ENCODE data around the gene EHD1. TPM values are rescaled to one million over a fixed set of nuclear protein-coding genes. Genes with fewer than 3 reads are reported as not detected.

EHD1 gene
- total and polyA plus RNA-seq, 7 experiments from 2014 or later, result 102 to 263 (median 141) TPM

DNA sequence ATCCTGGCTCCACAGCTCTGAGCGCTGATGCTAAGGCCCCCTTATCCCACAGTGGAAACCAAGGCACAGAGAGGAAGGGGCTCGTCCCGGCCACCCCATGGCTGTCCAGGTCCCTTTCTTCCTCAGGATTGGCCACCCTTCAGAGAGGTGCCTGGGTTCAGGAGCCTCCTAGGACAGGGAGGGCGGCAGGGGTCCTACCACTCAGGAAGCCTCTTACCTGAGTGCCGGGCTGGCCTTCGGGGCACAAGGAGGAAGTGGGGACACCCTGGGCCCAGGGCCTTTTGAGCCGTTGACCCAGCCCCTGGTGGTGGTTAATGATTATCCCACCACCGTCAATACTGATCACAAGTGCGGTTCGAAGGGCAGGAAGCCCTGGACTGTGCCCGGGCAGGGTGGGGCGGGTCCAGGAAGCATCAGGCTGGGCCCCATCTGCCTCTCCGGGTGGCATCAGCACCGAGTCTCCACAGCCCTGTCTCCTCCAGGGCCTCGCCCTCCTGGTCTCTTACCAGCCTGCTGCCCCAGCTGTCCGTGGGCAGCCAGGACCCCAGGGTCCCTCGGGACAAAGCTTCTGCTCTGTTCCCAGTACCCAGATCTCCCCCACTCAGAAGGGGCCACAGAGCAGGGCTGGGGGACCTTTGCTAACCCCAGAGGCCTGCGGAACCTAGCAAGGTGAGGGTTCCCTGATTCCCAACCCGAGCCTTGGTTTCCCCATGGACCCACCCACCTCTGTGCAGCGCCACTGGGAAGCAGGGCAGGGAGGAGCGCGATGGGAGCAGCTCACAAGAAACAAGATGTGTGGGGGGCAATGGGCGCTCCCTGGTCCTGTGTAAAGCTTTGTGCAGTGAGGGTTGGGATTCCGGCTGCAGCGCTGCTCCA, 15.0 kb upstream of the EHD1 start:
- H3K9me3 Mint-ChIP-seq, result peaks cover 0 to 4% (median 0%) of the 10 kb centered on the region in 11 donors
- H3K36me3 ChIP-seq (ENCODE audit: control insufficient read depth in 2 of 3, insufficient read depth in 3 of 3, low read length in 3 of 3), result peaks cover 0 to 34% (median 0%) of the 10 kb centered on the region in 3 experiments
- H3K27ac Mint-ChIP-seq, result no peak overlapping the region
- intact Hi-C loops (cut with micrococcal nuclease), result loop anchor here (1.0 to 2.0 kb wide), 3 partner anchors 15 to 106 kb away; partner anchors contain the start of gene EHD1 (in 1 of the 2)
- no peak overlapping the region for H3K4me3 ChIP-seq (ENCODE audit: low read length)
- H3K9me3 ChIP-seq (ENCODE audit: control insufficient read depth in 2 of 3, low read length in 3 of 3), result no peaks in the 10 kb centered on the region
- peaks cover 0 to 4% (median under 1%) of the 10 kb centered on the region in 7 donors for H3K4me1 Mint-ChIP-seq
- H3K27me3 ChIP-seq (ENCODE audit: control insufficient read depth in 2 of 2, insufficient read depth in 2 of 2, low read length in 2 of 2), result no peaks in the 10 kb centered on the region
- no peaks in the 10 kb centered on the region for H3K27me3 Mint-ChIP-seq
- ATAC-seq (no peak), DNase-seq (no peak)
- no peak overlapping the region for H3K4me3 Mint-ChIP-seq
- ChIA-PET POLR2A (interaction anchor here (1.1 to 26.0 kb wide), 3 partner anchors 16 to 224 kb away, joined by 3 to 1324 read pairs (median 91); partner anchors contain the start of genes CDC42BPG, EHD1 and ZNHIT2), CTCF (interaction anchor here (0.7 to 30.3 kb wide), 8 partner anchors 9 to 204 kb away, joined by 3 to 945 read pairs (median 3); partner anchors contain the start of gene CDC42BPG)
- H3K27ac ChIP-seq (ENCODE audit: low read depth, low read length), result no peak overlapping the region
- H3K4me1 ChIP-seq (ENCODE audit: control insufficient read depth in 2 of 2, insufficient read depth in 2 of 2, low read length in 2 of 2), result peaks cover 0 to 6% of the 10 kb centered on the region in 2 donors
- H3K36me3 Mint-ChIP-seq, result peaks cover 0 to 6% (median 0%) of the 10 kb centered on the region in 5 donors

DNA sequence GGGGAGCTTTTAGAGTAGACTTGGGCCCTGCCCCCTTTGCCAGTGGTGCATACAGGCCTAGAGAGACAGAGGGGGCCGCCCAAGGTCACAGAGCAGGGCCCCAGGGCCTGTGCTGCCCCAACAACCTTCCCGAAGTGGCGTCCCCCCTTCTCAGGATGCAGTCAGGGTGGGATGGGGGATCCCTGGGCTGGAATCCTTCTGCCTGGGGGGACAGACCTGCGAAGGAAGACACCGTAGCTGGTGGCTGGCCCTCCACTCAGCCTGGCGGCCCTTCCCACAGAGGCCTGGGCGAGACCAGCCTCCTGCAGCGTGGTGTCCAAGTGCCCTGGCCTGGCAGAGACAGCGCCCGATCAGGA, 14.4 kb upstream of the EHD1 start:
- intact Hi-C loops (cut with micrococcal nuclease), result no loop called here
- H3K36me3 Mint-ChIP-seq, result peaks cover 0 to 4% (median 0%) of the 10 kb centered on the region in 5 donors
- no peak overlapping the region for H3K27ac ChIP-seq (ENCODE audit: low read depth, low read length)
- H3K27me3 ChIP-seq (ENCODE audit: control insufficient read depth in 2 of 2, insufficient read depth in 2 of 2, low read length in 2 of 2), result no peaks in the 10 kb centered on the region
- no peak overlapping the region for H3K4me3 ChIP-seq (ENCODE audit: low read length)
- peaks cover 0 to 4% (median 0%) of the 10 kb centered on the region in 11 donors for H3K9me3 Mint-ChIP-seq
- no peaks in the 10 kb centered on the region for H3K27me3 Mint-ChIP-seq
- no peak overlapping the region for H3K4me3 Mint-ChIP-seq
- H3K27ac Mint-ChIP-seq, result no peak overlapping the region
- ChIA-PET POLR2A (interaction anchor here (1.3 to 26.0 kb wide), 3 partner anchors 15 to 89 kb away, joined by 3 to 1324 read pairs (median 91); partner anchors contain the start of genes CDC42BPG and EHD1), CTCF (interaction anchor here (1.3 to 30.3 kb wide), 2 partner anchors 8 to 37 kb away, joined by 3 to 945 read pairs; partner anchors contain the start of gene CDC42BPG)
- H3K36me3 ChIP-seq (ENCODE audit: control insufficient read depth in 2 of 3, insufficient read depth in 3 of 3, low read length in 3 of 3), result peaks cover 0 to 28% (median 0%) of the 10 kb centered on the region in 3 experiments
- H3K4me1 Mint-ChIP-seq, result peaks cover 4 to 10% (median 7%) of the 10 kb centered on the region in 7 donors
- H3K4me1 ChIP-seq (ENCODE audit: control insufficient read depth in 2 of 2, insufficient read depth in 2 of 2, low read length in 2 of 2), result peaks cover 6 to 12% of the 10 kb centered on the region in 2 donors
- ATAC-seq, result no peak
- H3K9me3 ChIP-seq (ENCODE audit: control insufficient read depth in 2 of 3, low read length in 3 of 3), result no peaks in the 10 kb centered on the region
- DNase-seq, result no peak

DNA sequence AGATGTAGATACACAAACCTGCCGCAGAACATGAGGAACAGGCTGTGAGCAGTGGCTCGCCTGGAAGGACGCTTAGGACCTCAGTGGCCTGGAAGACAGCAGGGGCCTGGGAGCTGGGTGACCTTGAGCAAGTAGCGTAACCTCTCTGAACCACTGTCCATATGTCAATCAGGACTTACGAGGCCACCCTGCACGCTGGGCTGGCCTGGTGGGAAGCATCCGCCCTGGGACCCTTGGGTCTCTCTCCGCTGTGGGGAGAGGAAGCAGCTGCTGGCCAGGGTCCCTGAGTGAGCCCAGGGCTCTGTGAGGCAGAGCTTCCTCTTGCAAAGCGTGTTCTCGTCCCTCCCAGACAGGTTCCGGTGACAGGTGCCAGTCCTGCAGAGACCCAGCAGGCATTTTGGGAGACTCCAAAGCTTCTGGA, 14.0 kb upstream of the EHD1 start:
- intact Hi-C loops (cut with micrococcal nuclease), result no loop called here
- peaks cover 7 to 12% (median 10%) of the 10 kb centered on the region in 7 donors for H3K4me1 Mint-ChIP-seq

DNA sequence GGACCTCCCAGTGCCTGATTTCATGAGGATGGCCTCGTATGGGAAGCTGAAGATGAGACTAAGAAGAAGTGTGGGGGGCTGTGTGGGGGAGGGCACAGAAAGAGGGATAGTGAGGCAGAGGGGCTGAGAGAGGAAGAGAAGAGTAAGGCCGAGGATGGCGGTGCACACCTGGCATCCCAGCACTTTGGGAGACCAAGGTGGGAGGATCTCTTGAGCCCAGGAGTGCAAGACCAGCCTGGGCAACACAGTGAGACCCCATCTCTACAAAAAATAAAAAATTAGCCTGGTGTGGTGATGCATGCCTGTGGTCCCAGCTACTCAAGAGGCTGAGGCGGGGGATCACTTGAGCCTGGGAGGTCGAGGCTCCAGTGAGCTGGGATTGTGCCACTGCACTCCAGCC, 13.5 kb upstream of the EHD1 start:
- H3K27ac Mint-ChIP-seq, result peak overlapping the region in 3 of 9 donors; percentile 51 to 73 (median 66)
- H3K4me3 Mint-ChIP-seq, result no peak overlapping the region
- H3K9me3 Mint-ChIP-seq, result peaks cover 0 to 4% (median 0%) of the 10 kb centered on the region in 11 donors
- peaks cover 0 to 2% (median 0%) of the 10 kb centered on the region in 5 donors for H3K36me3 Mint-ChIP-seq
- H3K9me3 ChIP-seq (ENCODE audit: control insufficient read depth in 2 of 3, low read length in 3 of 3), result no peaks in the 10 kb centered on the region
- H3K27me3 ChIP-seq (ENCODE audit: control insufficient read depth in 2 of 2, insufficient read depth in 2 of 2, low read length in 2 of 2), result no peaks in the 10 kb centered on the region
- H3K4me1 ChIP-seq (ENCODE audit: control insufficient read depth in 2 of 2, insufficient read depth in 2 of 2, low read length in 2 of 2), result peaks cover 10 to 20% of the 10 kb centered on the region in 2 donors
- H3K4me1 Mint-ChIP-seq, result peaks cover 10 to 15% (median 12%) of the 10 kb centered on the region in 7 donors
- ATAC-seq (no peak), DNase-seq (no peak)
- H3K27me3 Mint-ChIP-seq, result no peaks in the 10 kb centered on the region
- intact Hi-C loops (cut with micrococcal nuclease), result no loop called here
- no peak overlapping the region for H3K27ac ChIP-seq (ENCODE audit: low read depth, low read length)
- peaks cover 0 to 20% (median 0%) of the 10 kb centered on the region in 3 experiments for H3K36me3 ChIP-seq (ENCODE audit: control insufficient read depth in 2 of 3, insufficient read depth in 3 of 3, low read length in 3 of 3)
- CTCF ChIA-PET, result interaction anchor here (1.3 to 30.3 kb wide), 2 partner anchors 19 to 36 kb away, joined by 3 to 945 read pairs; partner anchors contain the start of gene CDC42BPG
- POLR2A ChIA-PET, result interaction anchor here (1.3 to 26.0 kb wide), 4 partner anchors 14 to 113 kb away, joined by 3 to 1324 read pairs (median 47); partner anchors contain the start of genes CDC42BPG, EHD1 and SF1
- no peak overlapping the region for H3K4me3 ChIP-seq (ENCODE audit: low read length)

More for the DNA sequence above, 14.0 kb upstream of the EHD1 start:
- H3K27ac Mint-ChIP-seq, result peak overlapping the region in 2 of 9 donors; percentile 51 to 73
- ChIA-PET CTCF (interaction anchor here (1.3 to 30.3 kb wide), 2 partner anchors 19 to 36 kb away, joined by 3 to 945 read pairs; partner anchors contain the start of gene CDC42BPG), POLR2A (interaction anchor here (1.3 to 26.0 kb wide), 3 partner anchors 15 to 88 kb away, joined by 3 to 1324 read pairs (median 91); partner anchors contain the start of genes CDC42BPG and EHD1)
- no peak for ATAC-seq
- H3K27me3 Mint-ChIP-seq, result no peaks in the 10 kb centered on the region
- peaks cover 0 to 4% (median 0%) of the 10 kb centered on the region in 11 donors for H3K9me3 Mint-ChIP-seq
- H3K9me3 ChIP-seq (ENCODE audit: control insufficient read depth in 2 of 3, low read length in 3 of 3), result no peaks in the 10 kb centered on the region
- H3K36me3 ChIP-seq (ENCODE audit: control insufficient read depth in 2 of 3, insufficient read depth in 3 of 3, low read length in 3 of 3), result peaks cover 0 to 24% (median 0%) of the 10 kb centered on the region in 3 experiments
- no peak overlapping the region for H3K27ac ChIP-seq (ENCODE audit: low read depth, low read length)
- H3K27me3 ChIP-seq (ENCODE audit: control insufficient read depth in 2 of 2, insufficient read depth in 2 of 2, low read length in 2 of 2), result no peaks in the 10 kb centered on the region
- DNase-seq, result no peak
- peaks cover 10 to 16% of the 10 kb centered on the region in 2 donors for H3K4me1 ChIP-seq (ENCODE audit: control insufficient read depth in 2 of 2, insufficient read depth in 2 of 2, low read length in 2 of 2)
- H3K4me3 Mint-ChIP-seq, result no peak overlapping the region
- H3K36me3 Mint-ChIP-seq, result peaks cover 0 to 2% (median 0%) of the 10 kb centered on the region in 5 donors
- no peak overlapping the region for H3K4me3 ChIP-seq (ENCODE audit: low read length)

DNA sequence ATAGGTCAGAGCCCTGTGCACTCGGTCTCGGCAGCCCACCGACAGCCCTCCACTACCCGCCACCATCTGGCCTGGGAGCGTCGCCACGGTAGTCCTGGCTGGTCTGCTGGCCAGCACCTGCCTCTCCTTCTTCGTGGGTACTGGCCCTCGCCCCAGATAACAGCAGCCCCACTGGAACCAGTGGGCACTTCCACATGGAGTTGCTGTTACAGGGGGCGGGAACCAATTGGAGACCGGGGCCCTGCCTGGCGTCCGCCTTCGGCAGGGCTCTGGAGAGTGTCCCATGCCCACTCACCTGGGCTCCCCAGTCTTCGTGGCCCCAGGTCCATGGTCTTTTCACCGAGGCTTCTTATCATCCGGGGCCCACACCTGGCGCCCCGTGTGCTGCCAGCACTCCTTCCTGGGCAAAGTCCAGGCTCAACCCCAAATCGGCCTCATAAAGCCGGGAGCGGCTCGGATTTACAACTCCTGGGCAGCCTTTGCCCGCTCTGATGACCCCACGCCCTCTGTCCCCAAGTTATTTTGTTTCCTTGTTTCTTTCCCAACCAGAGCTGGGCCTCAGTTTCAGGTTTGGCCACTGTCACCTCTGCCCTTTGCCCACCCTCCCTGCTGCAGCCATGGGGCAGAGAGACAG, 12.9 kb upstream of the EHD1 start:
- Mint-ChIP-seq H3K27ac (no peak overlapping the region), H3K27me3 (no peaks in the 10 kb centered on the region), H3K4me1 (peaks cover 10 to 15% (median 12%) of the 10 kb centered on the region in 7 donors), H3K4me3 (no peak overlapping the region), H3K9me3 (peaks cover 0 to 4% (median 0%) of the 10 kb centered on the region in 11 donors), H3K36me3 (peaks cover 0 to 2% (median 0%) of the 10 kb centered on the region in 5 donors)
- intact Hi-C loops (cut with micrococcal nuclease), result no loop called here
- Histone ChIP-seq H3K36me3 (ENCODE audit: control insufficient read depth in 2 of 3, insufficient read depth in 3 of 3, low read length in 3 of 3) (peaks cover 0 to 15% (median 0%) of the 10 kb centered on the region in 3 experiments), H3K4me3 (ENCODE audit: low read length) (no peak overlapping the region), H3K27me3 (ENCODE audit: control insufficient read depth in 2 of 2, insufficient read depth in 2 of 2, low read length in 2 of 2) (no peaks in the 10 kb centered on the region), H3K9me3 (ENCODE audit: control insufficient read depth in 2 of 3, low read length in 3 of 3) (no peaks in the 10 kb centered on the region), H3K27ac (ENCODE audit: low read depth, low read length) (no peak overlapping the region), H3K4me1 (ENCODE audit: control insufficient read depth in 2 of 2, insufficient read depth in 2 of 2, low read length in 2 of 2) (peaks cover 10 to 20% of the 10 kb centered on the region in 2 donors)
- POLR2A ChIA-PET, result interaction anchor here (1.3 to 26.0 kb wide), 4 partner anchors 14 to 113 kb away, joined by 3 to 1324 read pairs (median 47); partner anchors contain the start of genes CDC42BPG, EHD1 and SF1
- CTCF ChIA-PET, result interaction anchor here (1.3 to 30.3 kb wide), 3 partner anchors 18 to 147 kb away, joined by 3 to 945 read pairs (median 4); partner anchors contain the start of genes CDC42BPG and RASGRP2
- no peak for DNase-seq
- no peak for ATAC-seq
